Gastroesophageal sphincter (tissue), 4 donors: ENCODE results near the gene DRD2. TPM values are rescaled to one million over a fixed set of nuclear protein-coding genes. Genes with fewer than 3 reads are reported as not detected.
A peak's percentile ranks its signal among the peaks of the same experiment; 100 is the strongest.
"Not testable (repeated sequence)": the region's sequence is repeated elsewhere in the genome, so short reads cannot be mapped to it uniquely, and the experiment has no call there.

ENCODE experiments used
- ATAC-seq: fragments of 150-250 bp; one replicate; pipeline ENCODE4 v1.9.1; 2016; ENCODE audit warnings: mild to moderate bottlenecking, moderate library complexity
- H3K27ac ChIP-seq, 4 donors: fragments of 200-600 bp; sonication (generic) in 3 of 4; 1 replicate in 3 of 4; 2 replicates in 1 of 4; pipeline ENCODE4 v1.5.1; 2016 to 2019
- H3K27me3 ChIP-seq: fragments of 200-600 bp; sonication (generic); one replicate; pipeline ENCODE4 v1.5.1; 2019
- H3K36me3 ChIP-seq, 2 donors: fragments of 200-600 bp; sonication (generic); one replicate each; pipeline ENCODE4 v1.5.1; 2019; ENCODE audit warnings: control low read depth in 1 of 2
- H3K4me1 ChIP-seq, 3 donors: fragments of 200-600 bp; sonication (generic); 1 replicate in 2 of 3; 2 replicates in 1 of 3; pipeline ENCODE4 v1.5.1; 2016 to 2019; ENCODE audit warnings: control low read depth in 2 of 3
- H3K4me3 ChIP-seq, 2 donors: fragments of 200-600 bp; sonication (generic); one replicate each; pipeline ENCODE4 v1.5.1; 2019; ENCODE audit warnings: mild to moderate bottlenecking in 1 of 2, moderate library complexity in 1 of 2
- H3K9me3 ChIP-seq, 3 donors: fragments of 200-600 bp; sonication (generic); one replicate each; pipeline ENCODE4 v1.5.1; 2017 to 2019; ENCODE audit warnings: control low read depth in 2 of 3
- EP300 ChIP-seq: sonication (generic); formaldehyde crosslinking; IDR thresholded peaks from one replicate; pipeline ENCODE4 v1.6.1; 2017; ENCODE audit warnings: antibody characterized with exemption, mild to moderate bottlenecking
- POLR2A ChIP-seq, 2 donors: fragments of 450-650 bp; IDR thresholded peaks; one replicate each; pipeline ENCODE4 v1.6.1; 2017; ENCODE audit warnings: antibody characterized with exemption in 2 of 2, mild to moderate bottlenecking in 2 of 2, moderate library complexity in 1 of 2
- POLR2AphosphoS5 ChIP-seq: sonication (generic); formaldehyde crosslinking; IDR thresholded peaks from one replicate; pipeline ENCODE4 v1.6.1; 2017; ENCODE audit warnings: antibody characterized with exemption
- WGBS, 2 donors: methylation state at CpG; one replicate each; pipeline ENCODE4 v1.1.5; 2018; ENCODE audit warnings: low coverage in 1 of 2; 5-methylcytosine and 5-hydroxymethylcytosine counted together
- total RNA-seq, 4 donors: library from RNA; depleted of rRNA; stranded (reverse); fragments of >200 nt; gene quantifications; one replicate each; pipeline ENCODE4 v1.1.0, GENCODE V29; 2016
- TF ChIP-seq, protein P1 (sequence below), 4 experiments: fragments of 200-600 bp in 2 of 4; fragments of 450-650 bp in 2 of 4; sonication (generic) in 1 of 4; IDR thresholded peaks; one replicate each; pipeline ENCODE4 v1.5.1; 2017 to 2019; ENCODE audit warnings: antibody characterized with exemption in 4 of 4, mild to moderate bottlenecking in 2 of 4, moderate library complexity in 2 of 4

DRD2 gene
- under 1 TPM in 2 of 4 donors, not detected in 2; 0.13 to 0.35 TPM for total RNA-seq

DNA sequence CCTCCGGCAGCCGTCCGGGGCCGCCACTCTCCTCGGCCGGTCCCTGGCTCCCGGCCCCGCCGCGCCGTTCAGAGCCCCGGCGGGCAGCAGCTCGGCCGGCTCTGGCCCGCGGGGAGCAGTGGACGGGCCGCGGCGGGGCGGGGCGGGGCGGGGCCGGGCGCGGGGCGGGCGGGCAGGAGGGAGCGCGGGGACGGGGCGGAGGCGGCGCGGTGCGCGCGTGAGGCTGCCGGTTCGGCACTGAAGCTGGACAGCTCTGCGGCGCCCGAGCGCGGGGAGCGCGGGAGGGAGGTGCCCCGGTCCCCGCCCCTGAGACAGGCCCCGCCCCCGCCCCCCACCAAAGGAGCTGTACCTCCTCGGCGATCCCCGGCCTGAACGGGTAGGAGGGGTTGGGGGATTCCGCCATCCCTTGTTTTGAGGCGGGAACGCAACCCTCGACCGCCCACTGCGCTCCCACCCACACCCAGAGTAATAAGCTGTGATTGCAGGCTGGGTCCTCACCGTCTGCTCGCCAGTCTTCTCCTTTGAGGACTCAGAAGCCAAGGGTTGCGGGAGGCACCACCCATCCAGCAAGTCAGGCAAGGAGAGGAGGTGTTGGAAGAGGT is at the start of gene DRD2:
TSS of gene DRD2 (minus strand) at position 239 of the 602 bp plus-strand sequence. CDS start 50,747 bp downstream, outside the sequence.
- H3K27me3 ChIP-seq: peaks cover 99% of the 10 kb centered on the region
- no CpG with 5 or more reads among the region's 65 CpGs for WGBS, 2 donors
- peaks cover 0 to 18% (median 4%) of the 10 kb centered on the region in 3 donors for H3K4me1 ChIP-seq
- ATAC-seq: peak; percentile 15
- H3K27ac ChIP-seq: no peak within 1 kb of the TSS
- TF ChIP-seq, protein P1, sequence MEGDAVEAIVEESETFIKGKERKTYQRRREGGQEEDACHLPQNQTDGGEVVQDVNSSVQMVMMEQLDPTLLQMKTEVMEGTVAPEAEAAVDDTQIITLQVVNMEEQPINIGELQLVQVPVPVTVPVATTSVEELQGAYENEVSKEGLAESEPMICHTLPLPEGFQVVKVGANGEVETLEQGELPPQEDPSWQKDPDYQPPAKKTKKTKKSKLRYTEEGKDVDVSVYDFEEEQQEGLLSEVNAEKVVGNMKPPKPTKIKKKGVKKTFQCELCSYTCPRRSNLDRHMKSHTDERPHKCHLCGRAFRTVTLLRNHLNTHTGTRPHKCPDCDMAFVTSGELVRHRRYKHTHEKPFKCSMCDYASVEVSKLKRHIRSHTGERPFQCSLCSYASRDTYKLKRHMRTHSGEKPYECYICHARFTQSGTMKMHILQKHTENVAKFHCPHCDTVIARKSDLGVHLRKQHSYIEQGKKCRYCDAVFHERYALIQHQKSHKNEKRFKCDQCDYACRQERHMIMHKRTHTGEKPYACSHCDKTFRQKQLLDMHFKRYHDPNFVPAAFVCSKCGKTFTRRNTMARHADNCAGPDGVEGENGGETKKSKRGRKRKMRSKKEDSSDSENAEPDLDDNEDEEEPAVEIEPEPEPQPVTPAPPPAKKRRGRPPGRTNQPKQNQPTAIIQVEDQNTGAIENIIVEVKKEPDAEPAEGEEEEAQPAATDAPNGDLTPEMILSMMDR (IDR thresholded peaks at IDR 0.05): no peak
- TF ChIP-seq POLR2AphosphoS5 (no peak), EP300 (no peak), POLR2A (IDR thresholded peaks at IDR 0.05) (no peak)
- H3K4me3 ChIP-seq: peak within 1 kb of the TSS in 1 of 2 donors; percentile 33
- H3K36me3 ChIP-seq: no peaks in the 10 kb centered on the region
- H3K9me3 ChIP-seq: no peaks in the 10 kb centered on the region

DNA sequence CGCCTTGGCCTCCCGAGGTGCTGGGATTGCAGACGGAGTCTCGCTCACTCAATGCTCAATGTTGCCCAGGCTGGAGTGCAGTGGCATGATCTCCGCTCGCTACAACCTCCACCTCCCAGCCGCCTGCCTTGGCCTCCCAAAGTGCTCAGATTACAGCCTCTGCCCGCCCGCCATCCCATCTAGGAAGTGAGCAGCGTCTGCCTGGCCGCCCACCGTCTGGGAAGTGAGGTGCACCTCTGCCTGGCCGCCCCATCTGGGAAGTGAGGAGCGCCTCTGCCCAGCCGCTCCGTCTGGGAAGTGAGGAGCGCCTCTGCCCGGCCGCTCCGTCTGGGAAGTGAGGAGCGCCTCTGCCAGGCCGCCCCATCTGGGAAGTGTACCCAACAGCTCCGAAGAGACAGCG is 48.7 kb upstream of the DRD2 start:
- ATAC-seq, H3K27me3 ChIP-seq, H3K4me3 ChIP-seq, H3K4me1 ChIP-seq, H3K9me3 ChIP-seq, H3K27ac ChIP-seq, H3K36me3 ChIP-seq: not testable (repeated sequence)
- no CpG with 5 or more reads among the region's 24 CpGs for WGBS, 2 donors

DNA sequence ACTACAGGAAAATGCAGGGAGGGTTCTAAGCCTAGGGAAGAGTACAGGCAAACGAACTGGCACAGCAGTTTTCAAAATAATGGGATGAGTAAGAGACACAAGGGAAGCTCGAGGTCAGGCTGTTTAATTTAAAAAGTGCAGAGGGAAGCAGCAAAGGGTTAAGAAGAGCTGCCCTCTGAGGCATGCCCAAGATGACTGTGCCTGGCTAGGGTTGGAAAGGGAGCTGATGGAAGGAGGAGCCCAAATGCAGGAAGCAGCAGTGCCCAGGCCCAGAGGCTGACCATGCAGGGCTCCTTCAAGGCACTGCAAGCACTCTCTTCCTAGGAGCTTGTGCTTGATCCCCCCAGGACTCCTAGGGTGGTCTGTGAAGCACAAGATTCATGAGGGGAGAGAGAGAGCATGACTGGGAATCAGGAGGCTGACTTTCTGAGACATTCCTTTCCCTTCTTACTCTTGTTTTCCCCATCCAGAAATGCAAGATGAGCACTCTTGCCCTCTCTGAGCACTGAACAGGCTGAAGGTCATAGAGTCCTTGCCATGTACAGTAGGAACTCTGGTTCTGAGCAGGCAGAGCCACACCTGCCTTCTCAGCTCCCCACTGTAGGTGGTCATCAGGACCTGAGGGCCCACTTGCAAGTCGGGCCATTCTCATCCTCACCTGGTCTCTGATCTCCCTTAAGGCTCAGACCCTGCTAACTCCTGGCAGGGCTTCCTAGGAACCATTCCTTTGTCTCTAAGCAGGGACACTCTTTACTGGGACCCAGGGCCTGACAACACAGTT is 46.7 kb upstream of the DRD2 start:
- Histone ChIP-seq H3K36me3 (no peaks in the 10 kb centered on the region), H3K9me3 (no peaks in the 10 kb centered on the region), H3K4me3 (no peak overlapping the region), H3K4me1 (no peaks in the 10 kb centered on the region), H3K27me3 (peaks cover 5% of the 10 kb centered on the region), H3K27ac (no peak overlapping the region)
- WGBS, 2 donors: 30 to 41% methylated on average over 2 to 3 of the region's 3 CpGs
- ATAC-seq: no peak
- TF ChIP-seq, protein P1 (IDR thresholded peaks at IDR 0.05): no peak
- TF ChIP-seq POLR2AphosphoS5: no peak
- TF ChIP-seq EP300: no peak
- no peak for TF ChIP-seq POLR2A (IDR thresholded peaks at IDR 0.05)

DNA sequence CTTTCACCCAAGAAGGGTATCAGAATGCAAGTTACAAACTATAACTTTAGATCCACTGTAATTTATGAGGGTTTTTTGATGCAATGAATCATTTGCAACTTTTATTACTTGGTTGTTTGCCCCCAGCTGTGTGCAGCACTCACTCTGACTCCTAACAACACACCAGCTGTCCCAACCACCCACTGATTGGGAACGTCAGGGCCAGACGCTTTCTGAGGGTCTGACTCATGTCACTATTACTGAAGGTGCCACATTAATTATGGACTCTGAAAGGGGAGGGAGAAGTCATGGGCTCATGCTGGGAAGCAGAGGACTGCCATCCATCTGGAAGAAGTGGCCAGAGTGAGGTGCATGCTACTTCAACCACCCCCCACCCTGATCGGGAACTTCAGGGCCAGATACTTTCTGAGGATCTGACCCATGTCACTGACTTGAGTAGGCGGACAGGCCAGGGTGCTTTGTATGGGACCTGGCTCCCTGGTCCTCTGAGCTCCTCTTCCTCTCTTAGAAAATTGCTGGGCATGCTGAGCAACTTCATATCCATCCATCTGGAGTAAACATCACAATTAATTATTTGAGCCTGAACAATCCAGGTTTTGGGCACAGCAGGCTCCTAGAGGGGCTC is 44.9 kb upstream of the DRD2 start:
- Histone ChIP-seq H3K4me3 (no peak overlapping the region), H3K36me3 (no peaks in the 10 kb centered on the region), H3K4me1 (no peaks in the 10 kb centered on the region), H3K27me3 (peaks cover 5% of the 10 kb centered on the region), H3K27ac (no peak overlapping the region), H3K9me3 (no peaks in the 10 kb centered on the region)
- TF ChIP-seq, protein P1 (IDR thresholded peaks at IDR 0.05): no peak
- no peak for TF ChIP-seq POLR2AphosphoS5
- no peak for TF ChIP-seq EP300
- no peak for TF ChIP-seq POLR2A (IDR thresholded peaks at IDR 0.05)
- no peak for ATAC-seq
- 8 to 20% methylated on average over 2 of the region's 4 CpGs for WGBS, 2 donors

DNA sequence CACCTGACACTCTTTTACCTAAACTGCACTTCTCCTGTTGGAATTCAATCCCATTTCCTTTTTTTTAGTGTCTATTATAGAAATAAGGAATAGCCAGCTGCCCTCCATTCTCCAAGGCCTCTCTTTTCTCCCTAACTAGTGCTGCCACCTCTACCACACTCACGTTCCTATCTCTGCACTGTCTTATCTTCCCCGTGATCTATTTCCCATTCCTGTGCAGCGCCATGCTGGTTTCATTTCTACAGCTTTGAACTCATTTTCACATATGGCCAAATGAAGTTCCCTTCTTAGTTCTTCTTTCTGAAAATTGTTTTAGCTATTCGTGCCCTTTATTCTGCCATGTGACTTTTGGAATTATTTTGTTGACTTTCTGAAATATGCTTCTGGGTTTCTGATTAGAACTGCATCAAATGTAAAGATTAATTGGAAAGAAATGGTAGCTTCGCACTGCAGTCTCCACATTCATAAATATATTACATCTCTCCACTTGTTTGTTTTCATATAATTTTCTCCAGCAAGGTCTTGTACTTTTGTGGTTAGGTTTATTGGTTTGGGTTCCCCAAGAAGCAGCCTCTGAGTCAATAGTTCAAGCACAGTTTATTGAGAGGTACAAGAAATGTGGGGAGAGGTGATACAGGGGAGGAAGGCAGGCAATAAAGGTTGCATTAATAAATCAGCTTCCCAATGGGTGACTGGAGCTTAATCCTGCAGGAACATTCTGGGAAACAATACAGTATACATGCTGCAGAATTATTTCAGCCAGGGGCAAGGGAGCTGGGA is 43.7 kb upstream of the DRD2 start:
- TF ChIP-seq POLR2A (IDR thresholded peaks at IDR 0.05) (no peak), POLR2AphosphoS5 (no peak), EP300 (no peak)
- TF ChIP-seq, protein P1 (IDR thresholded peaks at IDR 0.05): no peak
- Histone ChIP-seq H3K9me3 (no peaks in the 10 kb centered on the region), H3K27ac (no peak overlapping the region), H3K27me3 (peaks cover 5% of the 10 kb centered on the region), H3K4me3 (no peak overlapping the region), H3K36me3 (no peaks in the 10 kb centered on the region), H3K4me1 (no peaks in the 10 kb centered on the region)
- WGBS, 2 donors: 64 to 69% methylated on average over 2 to 5 of the region's 5 CpGs
- ATAC-seq: no peak
